Thymus (tissue), 11 donors: ENCODE results near the gene ATG16L1. TPM values are rescaled to one million over a fixed set of nuclear protein-coding genes. Genes with fewer than 3 reads are reported as not detected.
A peak's percentile ranks its signal among the peaks of the same experiment; 100 is the strongest.

Experiments used
- DNase-seq, 9 donors: peaks; one replicate each; pipeline ENCODE4 v3.0.0-alpha.2; 2013; ENCODE audit warnings: low spot score in 9 of 9, low read depth in 6 of 9, missing footprints in 1 of 9
- H3K27ac ChIP-seq, 2 donors: one replicate each; pipeline ENCODE4 v1.5.1; 2013; ENCODE audit warnings: control low read depth in 1 of 2, low read depth in 1 of 2, low read length in 1 of 2, mild to moderate bottlenecking in 1 of 2, moderate library complexity in 1 of 2
- H3K27me3 ChIP-seq, 2 donors: one replicate each; pipeline ENCODE4 v1.5.1; 2013; ENCODE audit warnings: low read length in 1 of 2; ENCODE audit not compliant: control insufficient read depth in 2 of 2, insufficient read depth in 1 of 2
- H3K36me3 ChIP-seq, 2 donors: one replicate each; pipeline ENCODE4 v1.5.1; 2013; ENCODE audit warnings: low read length in 1 of 2, mild to moderate bottlenecking in 1 of 2, moderate library complexity in 1 of 2; ENCODE audit not compliant: control insufficient read depth in 2 of 2, insufficient read depth in 2 of 2
- H3K4me1 ChIP-seq, 2 donors: one replicate each; pipeline ENCODE4 v1.5.1; 2013; ENCODE audit warnings: low read length in 2 of 2; ENCODE audit not compliant: control insufficient read depth in 2 of 2, insufficient read depth in 2 of 2
- H3K4me3 ChIP-seq, 2 donors: one replicate each; pipeline ENCODE4 v1.5.1; 2013; ENCODE audit warnings: low read length in 2 of 2, control low read depth in 1 of 2, mild to moderate bottlenecking in 1 of 2
- H3K9me3 ChIP-seq, 2 donors: one replicate each; pipeline ENCODE4 v1.5.1; 2013; ENCODE audit warnings: low read length in 1 of 2, mild to moderate bottlenecking in 1 of 2; ENCODE audit not compliant: control insufficient read depth in 2 of 2, insufficient read depth in 1 of 2
- WGBS: extraction: QIAGEN DNeasy Blood & Tissue Kit; methylation state at CpG from one replicate; pipeline ENCODE4 v1.1.7; 2013; 5-methylcytosine and 5-hydroxymethylcytosine counted together
- polyA plus RNA-seq: library from polyadenylated mRNA; stranded (reverse); fragments of 200-250 nt; gene quantifications from one replicate; pipeline ENCODE4 v1.2.3, GENCODE V29; 2013
- total RNA-seq: library from RNA; stranded (reverse); fragments of 120-200 nt; gene quantifications from one replicate; pipeline ENCODE4 v1.2.4, GENCODE V29; 2013
- donor health status: healthy.

Gene ATG16L1
- total and polyA plus RNA-seq, 2 donors = 23.4 to 27.6 TPM

- Histone ChIP-seq H3K27me3 (no peaks in the 10 kb centered on the region), H3K4me3 (no peak overlapping the region), H3K4me1 (peaks cover 11 to 28% of the 10 kb centered on the region in 2 donors), H3K9me3 (no peaks in the 10 kb centered on the region), H3K27ac (peak overlapping the region; percentile 86 to 91), H3K36me3 (peaks cover 38 to 76% of the 10 kb centered on the region in 2 donors)
- 85% methylated on average over 4 of the region's 4 CpGs for WGBS
- peak in 1 of 9 donors; percentile 11 for DNase-seq
These were observed 19.5 kb downstream of the ATG16L1 start for GRCh38 chr2:233270951-233271350.

GRCh38 chr2:233271693-233272092, 20.2 kb downstream of the ATG16L1 start:
- Histone ChIP-seq H3K36me3 (peaks cover 40 to 76% of the 10 kb centered on the region in 2 donors), H3K4me3 (no peak overlapping the region), H3K27me3 (no peaks in the 10 kb centered on the region), H3K4me1 (peaks cover 11 to 28% of the 10 kb centered on the region in 2 donors), H3K27ac (peak overlapping the region; percentile 42 to 60), H3K9me3 (no peaks in the 10 kb centered on the region)
- DNase-seq = no peak
- 92% methylated on average over 2 of the region's 2 CpGs for WGBS

GRCh38 chr2:233273120-233273519, 21.6 kb downstream of the ATG16L1 start:
- Histone ChIP-seq H3K9me3 (no peaks in the 10 kb centered on the region), H3K27me3 (no peaks in the 10 kb centered on the region), H3K27ac (no peak overlapping the region), H3K4me1 (peaks cover 7 to 15% of the 10 kb centered on the region in 2 donors), H3K4me3 (no peak overlapping the region), H3K36me3 (peaks cover 46 to 85% of the 10 kb centered on the region in 2 donors)
- DNase-seq = no peak
- 97% methylated on average over 6 of the region's 6 CpGs for WGBS

- H3K36me3 ChIP-seq = peaks cover 55 to 95% of the 10 kb centered on the region in 2 donors
These were observed 23.8 kb downstream of the ATG16L1 start for GRCh38 chr2:233275223-233275622.

GRCh38 chr2:233278921-233279320, 27.4 kb downstream of the ATG16L1 start:
- Histone ChIP-seq H3K9me3 (no peaks in the 10 kb centered on the region), H3K27me3 (no peaks in the 10 kb centered on the region), H3K36me3 (peaks cover 61 to 95% of the 10 kb centered on the region in 2 donors), H3K4me1 (no peaks in the 10 kb centered on the region), H3K4me3 (no peak overlapping the region), H3K27ac (no peak overlapping the region)
- WGBS = 98% methylated on average over 2 of the region's 2 CpGs
- no peak for DNase-seq

More at GRCh38 chr2:233275223-233275622, 23.8 kb downstream of the ATG16L1 start:
- Histone ChIP-seq H3K4me1 (peaks cover 0 to 4% of the 10 kb centered on the region in 2 donors), H3K27me3 (no peaks in the 10 kb centered on the region), H3K9me3 (no peaks in the 10 kb centered on the region), H3K27ac (no peak overlapping the region), H3K4me3 (no peak overlapping the region)
- 98% methylated on average over 4 of the region's 4 CpGs for WGBS
- DNase-seq = no peak

- WGBS = 99% methylated on average over 4 of the region's 4 CpGs
- no peaks in the 10 kb centered on the region for H3K27me3 ChIP-seq
- H3K4me3 ChIP-seq = no peak overlapping the region
- peaks cover 57 to 93% of the 10 kb centered on the region in 2 donors for H3K36me3 ChIP-seq
- no peaks in the 10 kb centered on the region for H3K4me1 ChIP-seq
- no peak overlapping the region for H3K27ac ChIP-seq
- H3K9me3 ChIP-seq = no peaks in the 10 kb centered on the region
- no peak for DNase-seq
These were observed 28.7 kb downstream of the ATG16L1 start for GRCh38 chr2:233280114-233280693.

- 97% methylated on average over 4 of the region's 4 CpGs for WGBS
- no peaks in the 10 kb centered on the region for H3K9me3 ChIP-seq
- no peaks in the 10 kb centered on the region for H3K4me1 ChIP-seq
- peaks cover 57 to 93% of the 10 kb centered on the region in 2 donors for H3K36me3 ChIP-seq
- H3K27ac ChIP-seq = no peak overlapping the region
- no peak for DNase-seq
- no peak overlapping the region for H3K4me3 ChIP-seq
- no peaks in the 10 kb centered on the region for H3K27me3 ChIP-seq
These were observed 30.1 kb downstream of the ATG16L1 start for GRCh38 chr2:233281553-233281952.

GRCh38 chr2:233281992-233282603, 30.6 kb downstream of the ATG16L1 start:
- WGBS = 97% methylated on average over 6 of the region's 6 CpGs

GRCh38 chr2:233285921-233286320, 34.4 kb downstream of the ATG16L1 start:
- H3K27me3 ChIP-seq = no peaks in the 10 kb centered on the region
- H3K27ac ChIP-seq = no peak overlapping the region
- DNase-seq = no peak
- H3K9me3 ChIP-seq = no peaks in the 10 kb centered on the region
- H3K4me3 ChIP-seq = no peak overlapping the region
- H3K36me3 ChIP-seq = peaks cover 74 to 86% of the 10 kb centered on the region in 2 donors
- H3K4me1 ChIP-seq = no peaks in the 10 kb centered on the region
- 96% methylated on average over 5 of the region's 5 CpGs for WGBS

More at GRCh38 chr2:233281992-233282603, 30.6 kb downstream of the ATG16L1 start:
- no peak overlapping the region for H3K27ac ChIP-seq
- H3K27me3 ChIP-seq = no peaks in the 10 kb centered on the region
- no peaks in the 10 kb centered on the region for H3K9me3 ChIP-seq
- DNase-seq = no peak
- H3K36me3 ChIP-seq = peaks cover 61 to 92% of the 10 kb centered on the region in 2 donors
- no peak overlapping the region for H3K4me3 ChIP-seq
- H3K4me1 ChIP-seq = no peaks in the 10 kb centered on the region
